HCT116 (cell line): ENCODE results near the gene ZNF780B. TPM values are rescaled to one million over a fixed set of nuclear protein-coding genes. Genes with fewer than 3 reads are reported as not detected.

Experiments used
- ATAC-seq: fragments of 200-7000 bp; cut with Tn5 transposase; 2 replicates; pipeline ENCODE4 v1.9.1; 2020; ENCODE audit warnings: mild to moderate bottlenecking, moderate library complexity
- BruUV-seq: library from RNA; stranded (reverse); fragments of 400-500 nt; replicated peaks from 2 replicates; lab custom pipeline; 2021; lab: Mats Ljungman, UMichigan
- CTCF ChIA-PET: fragments of 300-600 bp; sonication (Branson Sonifier 250); formaldehyde crosslinking; loops from one replicate; lab custom pipeline; 2021; ENCODE audit warnings: antibody characterized with exemption; lab: Charles Lee
- POLR2A ChIA-PET: fragments of 300-600, 350-600 bp; sonication (Branson Sonifier 250); formaldehyde crosslinking; loops from one replicate; lab custom pipeline; 2021; ENCODE audit warnings: antibody characterized with exemption; lab: Charles Lee
- RAD21 ChIA-PET, 2 experiments: fragments of 300-600 bp; sonication (Branson Sonifier 250); formaldehyde crosslinking; loops; one replicate each; lab custom pipeline; 2023; ENCODE audit warnings: low total read pairs in 2 of 2; ENCODE audit not compliant: uncharacterized antibody in 2 of 2, unreplicated experiment in 2 of 2, low non-redundant PET in 1 of 2; lab: Charles Lee
- DNase-seq: peaks from one replicate; pipeline ENCODE4 v3.0.0-alpha.2; 2010; ENCODE audit warnings: low read depth, low spot score
- H2AFZ ChIP-seq: fragments of 200-600 bp; shearing (Covaris generic), sonication (generic); 2 replicates; pipeline ENCODE4 v1.6.1; 2017; ENCODE audit warnings: low read depth, mixed run types, mixed read lengths, antibody characterized with exemption, low read length; ENCODE audit not compliant: poor library complexity, severe bottlenecking
- H3K27ac ChIP-seq: 2 replicates; pipeline ENCODE4 v1.5.1; 2012; ENCODE audit warnings: low read depth, low read length
- H3K27me3 ChIP-seq: fragments of 200-600 bp; sonication (generic); 2 replicates; pipeline ENCODE4 v1.6.1; 2016; ENCODE audit warnings: mixed run types, low read length, mixed read lengths; ENCODE audit not compliant: insufficient read depth
- H3K36me3 ChIP-seq, 2 experiments: fragments of 200-500 bp in 1 of 2; fragments of 200-600 bp in 1 of 2; sonication (Bioruptor generic) in 1 of 2; sonication (generic) in 1 of 2; 2 replicates each; pipeline versions ENCODE4 v1.5.1 to v1.6.1; 2014 to 2016; ENCODE audit warnings: low read length in 2 of 2, inconsistent platforms in 1 of 2, mixed read lengths in 1 of 2, mixed run types in 1 of 2; ENCODE audit not compliant: insufficient read depth in 2 of 2, control insufficient read depth in 1 of 2
- H3K4me1 ChIP-seq, 2 experiments: fragments of 200-600 bp in 1 of 2; sonication (generic) in 1 of 2; 2 replicates each; pipeline versions ENCODE4 v1.5.1 to v1.6.1; 2012 to 2017; ENCODE audit warnings: low read length in 2 of 2, inconsistent platforms in 1 of 2, mild to moderate bottlenecking in 1 of 2, mixed read lengths in 1 of 2, mixed run types in 1 of 2, moderate library complexity in 1 of 2; ENCODE audit not compliant: insufficient read depth in 2 of 2, control insufficient read depth in 1 of 2
- H3K4me2 ChIP-seq: fragments of 200-600 bp; sonication (generic); 2 replicates; pipeline ENCODE4 v1.6.1; 2017; ENCODE audit warnings: mixed run types, low read length, mixed read lengths
- H3K4me3 ChIP-seq, 2 experiments: fragments of 200-600 bp in 1 of 2; sonication (generic) in 1 of 2; replicated peaks in 1 of 2; 2 replicates each; pipeline ENCODE4 v1.5.1; 2011 to 2016; ENCODE audit warnings: low read length in 2 of 2, control low read depth in 1 of 2, low read depth in 1 of 2, mild to moderate bottlenecking in 1 of 2, mixed read lengths in 1 of 2, mixed run types in 1 of 2
- H3K79me2 ChIP-seq: fragments of 200-600 bp; sonication (generic); 2 replicates; pipeline ENCODE4 v1.6.1; 2017; ENCODE audit warnings: mild to moderate bottlenecking, mixed run types, low read length, moderate library complexity, mixed read lengths; ENCODE audit not compliant: insufficient read depth
- H3K9ac ChIP-seq: fragments of 200-600 bp; sonication (generic); 2 replicates; pipeline ENCODE4 v1.6.1; 2016; ENCODE audit warnings: low read length, mixed read lengths
- H3K9me2 ChIP-seq: fragments of 200-600 bp; sonication (generic), shearing (Covaris generic); 2 replicates; pipeline ENCODE4 v1.6.1; 2017; ENCODE audit warnings: mixed run types, mild to moderate bottlenecking, moderate library complexity; ENCODE audit not compliant: insufficient read depth
- H3K9me3 ChIP-seq, 2 experiments: fragments of 200-500 bp in 1 of 2; fragments of 200-600 bp in 1 of 2; sonication (Bioruptor generic) in 1 of 2; sonication (generic) in 1 of 2; 2 replicates each; pipeline ENCODE4 v1.6.1; 2014 to 2017; ENCODE audit warnings: low read length in 2 of 2, mixed read lengths in 2 of 2, inconsistent platforms in 1 of 2, low read depth in 1 of 2, mild to moderate bottlenecking in 1 of 2, mixed run types in 1 of 2, moderate library complexity in 1 of 2; ENCODE audit not compliant: control insufficient read depth in 1 of 2, insufficient read depth in 1 of 2
- H4K20me1 ChIP-seq: fragments of 200-600 bp; sonication (generic), shearing (Covaris generic); 2 replicates; pipeline ENCODE4 v1.6.1; 2017; ENCODE audit warnings: mixed run types, mild to moderate bottlenecking, moderate library complexity; ENCODE audit not compliant: insufficient read depth
- CBX3 ChIP-seq: IDR thresholded peaks from 2 replicates; pipeline ENCODE4 v1.6.1; 2012; ENCODE audit warnings: low read depth
- CEBPB ChIP-seq: IDR thresholded peaks from 2 replicates; pipeline ENCODE4 v1.6.1; 2012; ENCODE audit warnings: low read depth
- CTCF ChIP-seq, 3 experiments: fragments of 200-600 bp in 1 of 3; sonication (generic) in 1 of 3; IDR thresholded peaks in 2 of 3; conservative IDR thresholded peaks in 1 of 3; 2 replicates each; pipeline ENCODE4 v1.5.1; 2012 to 2017; ENCODE audit warnings: low read depth in 2 of 3, low read length in 2 of 3, antibody characterized with exemption in 1 of 3, borderline replicate concordance in 1 of 3, control low read depth in 1 of 3, mild to moderate bottlenecking in 1 of 3, mixed read lengths in 1 of 3, mixed run types in 1 of 3, moderate library complexity in 1 of 3; ENCODE audit not compliant: insufficient read depth in 1 of 3
- POLR2A ChIP-seq: IDR thresholded peaks from 2 replicates; pipeline ENCODE4 v1.7.0; 2011; ENCODE audit warnings: borderline replicate concordance; ENCODE audit not compliant: insufficient read depth, insufficient read length; ENCODE audit errors: extremely low read depth
- REST ChIP-seq: IDR thresholded peaks from 2 replicates; pipeline ENCODE4 v1.6.1; 2012; ENCODE audit warnings: low read depth
- SRF ChIP-seq: IDR thresholded peaks from 2 replicates; pipeline ENCODE4 v1.6.1; 2012; ENCODE audit warnings: low read depth
- YY1 ChIP-seq: IDR thresholded peaks from 2 replicates; pipeline ENCODE4 v1.6.1; 2011; ENCODE audit warnings: low read length, low read depth, moderate library complexity, mild to moderate bottlenecking; ENCODE audit not compliant: insufficient replicate concordance; ENCODE audit errors: extremely low read depth
- ZNF274 ChIP-seq: fragments of 200-500 bp; sonication (Bioruptor generic); IDR thresholded peaks from 2 replicates; pipeline ENCODE4 v1.6.1; 2014; ENCODE audit warnings: mild to moderate bottlenecking, low read depth, low read length, inconsistent platforms
- intact Hi-C: fragments of 100-400 bp; cut with micrococcal nuclease; formaldehyde crosslinking; loops from 2 replicates; pipeline ENCODE4 v1.10.0; 2022
- total RNA-seq: library from RNA; stranded (reverse); gene quantifications from one replicate; pipeline ENCODE4 v1.2.1, GENCODE V29; 2021; ENCODE audit not compliant: unreplicated experiment
- TF ChIP-seq, protein P1 (sequence below): IDR thresholded peaks from 2 replicates; pipeline ENCODE4 v1.6.1; 2012

ZNF780B gene
- total RNA-seq, 1 experiment from 2014 or later = 10.5 TPM

GRCh38 chr19:40101813-40102212 lies 45.8 kb upstream of the ZNF780B start:
- H3K27ac ChIP-seq = no peak overlapping the region
- ChIA-PET CTCF (no interaction called here), POLR2A (interaction anchor here (0.8 kb wide), 1 partner anchor 11 kb away, joined by 3 read pairs; the partner anchor contains the start of gene ZNF780A), RAD21 (no interaction called here)
- no peak overlapping the region for H2AFZ ChIP-seq
- no peaks in the 10 kb centered on the region for H3K9me2 ChIP-seq
- no peaks in the 10 kb centered on the region for H3K4me1 ChIP-seq
- no peaks in the 10 kb centered on the region for H4K20me1 ChIP-seq
- H3K4me3 ChIP-seq = no peak overlapping the region
- H3K27me3 ChIP-seq = no peaks in the 10 kb centered on the region
- intact Hi-C loops = no loop called here
- H3K4me2 ChIP-seq = no peak overlapping the region
- ATAC-seq (no peak), DNase-seq (no peak)
- BruUV-seq = no TSS peak
- no peaks in the 10 kb centered on the region for H3K36me3 ChIP-seq
- no peaks in the 10 kb centered on the region for H3K79me2 ChIP-seq
- no peaks in the 10 kb centered on the region for H3K9me3 ChIP-seq
- TF ChIP-seq YY1 (no peak), CEBPB (no peak), CBX3 (no peak), SRF (no peak), POLR2A (no peak), CTCF (IDR thresholded peaks at IDR 0.05 in 2 of 3, conservative IDR thresholded peaks at IDR 0.05 in 1 of 3; ENCODE audit: borderline replicate concordance in 1 of 3, insufficient read depth in 1 of 3, low read depth in 2 of 3, low read length in 2 of 3) (no peak), ZNF274 (no peak)
- no peak overlapping the region for H3K9ac ChIP-seq

- ATAC-seq = no peak
- DNase-seq = no peak
- ChIA-PET POLR2A (no interaction called here), RAD21 (no interaction called here), CTCF (no interaction called here)
- no peak overlapping the region for H3K27ac ChIP-seq
- H4K20me1 ChIP-seq = no peaks in the 10 kb centered on the region
- no peak overlapping the region for H3K4me3 ChIP-seq
- H2AFZ ChIP-seq = no peak overlapping the region
- no peak overlapping the region for H3K4me2 ChIP-seq
- TF ChIP-seq, protein P1, sequence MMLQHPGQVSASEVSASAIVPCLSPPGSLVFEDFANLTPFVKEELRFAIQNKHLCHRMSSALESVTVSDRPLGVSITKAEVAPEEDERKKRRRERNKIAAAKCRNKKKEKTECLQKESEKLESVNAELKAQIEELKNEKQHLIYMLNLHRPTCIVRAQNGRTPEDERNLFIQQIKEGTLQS = no peak
- TF ChIP-seq POLR2A = no peak
- no peak for TF ChIP-seq REST
- H3K9ac ChIP-seq = no peak overlapping the region
- H3K27me3 ChIP-seq = no peaks in the 10 kb centered on the region
- no peaks in the 10 kb centered on the region for H3K9me2 ChIP-seq
- no peaks in the 10 kb centered on the region for H3K36me3 ChIP-seq
- intact Hi-C loops = no loop called here
- BruUV-seq = no TSS peak
- peaks cover 14% of the 10 kb centered on the region for H3K79me2 ChIP-seq
- H3K9me3 ChIP-seq = no peaks in the 10 kb centered on the region
- peaks cover 8 to 19% of the 10 kb centered on the region in 2 experiments; a peak in 3 of 4 replicates for H3K4me1 ChIP-seq
Measured at GRCh38 chr19:40093416-40093815, 37.4 kb upstream of the ZNF780B start.
